Forelimb muscle (tissue), 1 donor: ENCODE data around the gene MPV17L. TPM values are rescaled to one million over a fixed set of nuclear protein-coding genes. Genes with fewer than 3 reads are reported as not detected.
"Not testable (repeated sequence)": the region's sequence is repeated elsewhere in the genome, so short reads cannot be mapped to it uniquely, and the experiment has no call there.

Experiments
- DNase-seq: peaks from one replicate; pipeline ENCODE4 v3.0.0-alpha.2; 2013; ENCODE audit warnings: low read depth
- polyA plus RNA-seq: library from polyadenylated mRNA; unstranded; fragments of 120-200 nt; gene quantifications from one replicate; pipeline ENCODE4 v1.2.1, GENCODE V29; 2013; ENCODE audit not compliant: insufficient read length

Gene MPV17L
- polyA plus RNA-seq, 1 donor, result 3.4 TPM

DNA sequence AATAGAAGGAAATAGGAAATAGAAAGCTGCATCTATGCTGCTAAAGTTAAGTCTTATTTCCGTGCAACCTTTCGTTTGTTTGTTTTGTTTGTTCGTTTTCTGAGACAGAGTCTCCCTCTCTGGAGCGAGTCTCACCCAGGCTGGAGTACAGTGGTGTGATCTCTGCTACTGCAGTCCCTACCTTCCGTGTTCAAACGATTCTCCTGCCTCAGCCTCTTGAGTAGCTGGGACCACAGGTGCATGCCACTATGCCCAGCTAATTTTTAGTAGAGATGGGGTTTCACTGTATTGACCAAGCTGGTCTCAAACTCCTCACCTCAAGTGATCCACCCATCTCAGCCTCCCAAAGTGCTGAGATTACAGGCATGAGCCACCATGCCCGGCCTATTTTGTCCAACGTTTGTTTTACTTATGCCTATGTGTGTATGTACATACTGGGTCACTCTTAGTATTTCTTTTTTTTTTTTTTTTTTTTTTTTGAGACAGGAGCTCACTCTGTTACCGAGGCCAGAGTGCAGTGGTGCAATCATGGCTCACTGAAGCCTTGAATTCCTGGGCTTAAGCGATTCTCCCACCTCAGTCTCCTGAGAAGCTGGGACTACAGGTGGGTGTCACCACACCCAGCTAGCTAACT lies 55.7 kb downstream of the MPV17L start:
- DNase-seq, result no peak

- no peak for DNase-seq
Observed at GRCh38 chr16:15452246-15452855, 56.8 kb downstream of the MPV17L start.

- DNase-seq, result not testable (repeated sequence)
Observed at GRCh38 chr16:15453296-15453695, 57.7 kb downstream of the MPV17L start.

DNA sequence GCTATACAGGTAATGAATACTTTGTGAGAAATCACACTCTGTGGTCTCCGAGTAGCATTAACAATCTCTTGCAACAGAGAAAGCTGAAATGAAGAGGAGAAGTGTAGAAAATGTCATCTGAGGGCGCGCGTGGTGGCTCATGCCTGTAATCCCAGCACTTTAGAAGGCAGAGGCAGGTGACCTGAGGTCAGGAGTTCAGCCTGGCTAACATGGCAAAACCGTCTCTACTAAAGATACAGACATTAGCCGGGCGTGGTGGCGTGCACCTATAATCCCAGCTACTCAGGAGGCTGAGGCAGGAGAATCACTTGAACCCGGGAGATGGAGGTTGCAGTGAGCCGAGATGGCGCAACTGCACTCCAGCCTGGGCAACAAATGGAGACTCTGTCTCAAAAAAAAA lies 59.4 kb downstream of the MPV17L start:
- DNase-seq, result not testable (repeated sequence)

DNA sequence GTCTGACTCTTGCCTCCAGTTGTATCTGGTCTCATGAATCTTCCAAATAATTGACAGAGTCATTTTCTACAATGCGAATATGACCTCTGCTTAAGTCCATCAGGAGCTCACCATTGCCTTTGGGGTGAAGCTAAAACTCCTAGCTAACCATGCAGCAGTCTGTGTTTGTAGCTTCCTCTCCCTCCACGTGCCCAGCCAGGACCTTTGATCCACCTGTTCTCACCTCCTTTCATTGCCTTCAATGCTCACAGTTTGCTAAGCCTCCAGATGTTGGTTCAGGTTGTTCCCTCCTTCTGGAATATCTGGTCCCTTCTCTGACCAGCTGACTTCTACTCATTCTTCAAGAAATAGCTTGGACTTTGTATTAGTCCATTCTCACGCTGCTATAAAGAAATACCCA lies 61.8 kb downstream of the MPV17L start:
- DNase-seq, result no peak

DNA sequence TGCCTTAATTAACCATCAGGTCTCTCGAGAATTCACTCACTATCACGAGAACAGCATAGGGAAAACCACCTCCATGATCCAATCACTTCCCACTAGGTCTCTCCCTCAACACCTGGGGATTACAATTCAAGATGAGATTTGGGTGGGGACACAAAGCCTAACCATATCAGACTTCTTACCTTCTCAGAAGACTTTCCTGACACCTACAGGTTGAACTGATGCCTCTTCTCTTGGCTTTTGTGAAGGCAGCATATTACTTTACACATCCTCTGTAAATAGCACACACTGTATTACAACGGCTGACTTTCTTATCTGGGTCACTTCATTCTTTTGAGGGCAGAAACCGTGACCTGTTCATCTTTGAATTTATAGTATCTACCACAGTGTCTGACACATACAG lies 62.4 kb downstream of the MPV17L start:
- DNase-seq, result no peak

GRCh38 chr16:15459791-15460190 lies 64.2 kb downstream of the MPV17L start:
- no peak for DNase-seq

- DNase-seq, result no peak
Observed at GRCh38 chr16:15460601-15461000, 65.0 kb downstream of the MPV17L start.

- DNase-seq, result no peak
Observed at GRCh38 chr16:15461376-15461775, 65.8 kb downstream of the MPV17L start.

Other genes with a start within 250 kb of the MPV17L start
- 18.6 TPM for gene NPIPA5, start 17.5 kb upstream of the MPV17L start, polyA plus RNA-seq
- gene BMERB1, start 38.8 kb downstream of the MPV17L start, polyA plus RNA-seq, result 26.6 TPM
- 36.0 TPM for gene MARF1, start 247.4 kb downstream of the MPV17L start, polyA plus RNA-seq